ENCODE data around the gene MOCS3.

Gene MOCS3

DNA sequence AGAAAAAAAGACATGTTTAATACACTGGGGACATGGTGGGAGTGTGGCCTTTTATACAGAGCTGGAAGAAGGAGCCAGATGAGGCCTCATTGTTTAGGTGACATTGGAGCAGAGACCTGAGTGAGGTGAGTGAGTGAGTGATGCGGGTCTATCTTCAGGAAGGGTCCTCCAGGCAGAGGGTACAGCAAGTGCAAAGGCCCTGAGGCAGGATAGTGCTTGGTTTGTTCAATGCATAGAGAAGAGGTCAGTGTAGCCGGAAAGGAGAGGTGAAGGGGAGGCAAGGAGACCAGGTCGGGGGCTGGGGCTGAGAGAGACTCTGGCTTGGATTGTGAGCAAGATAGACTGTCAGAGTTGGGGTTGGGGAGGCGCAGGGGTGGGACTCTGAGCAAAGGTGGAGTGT lies 40.7 kb downstream of the MOCS3 start:
- H3K4me3 ChIP-seq (ENCODE audit: low read depth, low read length) = no peak overlapping the region
- in situ Hi-C loops (cut with HindIII; ENCODE audit: low sequenced_read_pairs) = no loop called here
- no peak for DNase-seq (ENCODE audit: low read depth, low spot score)
- TF ChIP-seq, protein P1, sequence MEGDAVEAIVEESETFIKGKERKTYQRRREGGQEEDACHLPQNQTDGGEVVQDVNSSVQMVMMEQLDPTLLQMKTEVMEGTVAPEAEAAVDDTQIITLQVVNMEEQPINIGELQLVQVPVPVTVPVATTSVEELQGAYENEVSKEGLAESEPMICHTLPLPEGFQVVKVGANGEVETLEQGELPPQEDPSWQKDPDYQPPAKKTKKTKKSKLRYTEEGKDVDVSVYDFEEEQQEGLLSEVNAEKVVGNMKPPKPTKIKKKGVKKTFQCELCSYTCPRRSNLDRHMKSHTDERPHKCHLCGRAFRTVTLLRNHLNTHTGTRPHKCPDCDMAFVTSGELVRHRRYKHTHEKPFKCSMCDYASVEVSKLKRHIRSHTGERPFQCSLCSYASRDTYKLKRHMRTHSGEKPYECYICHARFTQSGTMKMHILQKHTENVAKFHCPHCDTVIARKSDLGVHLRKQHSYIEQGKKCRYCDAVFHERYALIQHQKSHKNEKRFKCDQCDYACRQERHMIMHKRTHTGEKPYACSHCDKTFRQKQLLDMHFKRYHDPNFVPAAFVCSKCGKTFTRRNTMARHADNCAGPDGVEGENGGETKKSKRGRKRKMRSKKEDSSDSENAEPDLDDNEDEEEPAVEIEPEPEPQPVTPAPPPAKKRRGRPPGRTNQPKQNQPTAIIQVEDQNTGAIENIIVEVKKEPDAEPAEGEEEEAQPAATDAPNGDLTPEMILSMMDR (IDR thresholded peaks at IDR 0.05; ENCODE audit: low read depth, low read length) = no peak

DNA sequence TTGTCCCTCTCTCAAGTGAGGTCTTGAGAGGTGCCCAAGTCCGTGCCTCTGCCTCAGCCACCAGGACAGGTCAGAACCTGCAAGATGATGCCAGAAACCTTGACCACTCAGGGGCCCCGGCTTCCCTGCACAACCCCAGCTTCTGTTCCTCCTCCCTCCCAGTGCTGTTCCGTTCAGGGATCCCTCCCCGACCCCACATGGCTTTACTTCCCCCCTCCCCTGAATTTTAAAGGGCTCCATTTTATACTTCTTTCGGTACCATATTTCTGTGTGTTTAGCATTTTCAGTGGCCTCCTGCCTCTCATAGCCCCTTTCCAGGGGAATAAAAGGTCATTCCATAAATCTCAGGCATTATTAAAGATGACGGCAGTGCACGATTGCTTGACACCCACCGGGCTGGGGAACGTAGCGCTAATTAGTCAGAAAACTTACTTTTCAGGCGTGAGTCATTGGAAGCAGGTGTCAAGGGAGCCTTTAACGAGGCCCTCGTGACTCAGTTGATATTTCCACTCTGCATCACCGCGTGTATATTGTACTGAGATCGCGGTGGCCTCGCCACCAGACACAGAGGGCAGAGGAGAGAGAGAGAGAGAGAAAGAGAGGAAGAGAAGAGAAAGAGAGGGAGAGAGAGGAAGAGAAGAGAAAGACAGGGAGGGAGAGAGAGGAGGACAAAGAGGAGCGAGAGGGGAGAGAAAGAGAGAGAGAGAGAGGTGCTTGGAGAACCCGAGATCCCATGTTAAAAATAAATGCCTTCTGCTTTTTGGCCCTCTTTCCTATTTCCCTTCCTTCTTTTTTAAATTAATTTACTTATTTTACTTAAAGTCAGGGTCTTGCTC lies 43.0 kb downstream of the MOCS3 start:
- no peak overlapping the region for H3K4me3 ChIP-seq (ENCODE audit: low read depth, low read length)
- DNase-seq (ENCODE audit: low read depth, low spot score) = no peak
- in situ Hi-C loops (cut with HindIII; ENCODE audit: low sequenced_read_pairs) = no loop called here
- TF ChIP-seq, protein P1 (IDR thresholded peaks at IDR 0.05; ENCODE audit: low read depth, low read length) = no peak

DNA sequence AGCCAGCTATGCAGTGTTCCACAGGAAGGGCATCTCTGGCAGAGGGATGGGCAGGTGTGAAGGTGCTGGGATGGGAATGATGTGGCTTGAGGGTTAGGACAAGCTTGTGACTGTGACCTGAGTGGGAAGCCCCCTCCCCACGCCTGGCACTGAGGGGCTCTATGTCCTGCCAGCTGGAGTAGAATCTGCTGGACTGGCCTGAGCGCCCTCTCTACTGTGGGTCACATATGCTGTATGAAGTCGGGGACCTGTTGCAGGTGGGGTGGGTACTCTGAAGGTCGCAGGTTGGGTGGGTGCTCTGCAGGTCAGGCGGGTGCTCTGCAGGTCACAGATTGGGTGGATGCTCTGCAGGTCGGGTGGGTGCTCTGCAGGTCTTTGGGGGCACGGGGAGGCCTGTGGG lies 44.0 kb downstream of the MOCS3 start:
- in situ Hi-C loops (cut with HindIII; ENCODE audit: low sequenced_read_pairs) = no loop called here
- DNase-seq (ENCODE audit: low read depth, low spot score) = no peak
- H3K4me3 ChIP-seq (ENCODE audit: low read depth, low read length) = no peak overlapping the region
- TF ChIP-seq, protein P1 (IDR thresholded peaks at IDR 0.05; ENCODE audit: low read depth, low read length) = no peak

DNA sequence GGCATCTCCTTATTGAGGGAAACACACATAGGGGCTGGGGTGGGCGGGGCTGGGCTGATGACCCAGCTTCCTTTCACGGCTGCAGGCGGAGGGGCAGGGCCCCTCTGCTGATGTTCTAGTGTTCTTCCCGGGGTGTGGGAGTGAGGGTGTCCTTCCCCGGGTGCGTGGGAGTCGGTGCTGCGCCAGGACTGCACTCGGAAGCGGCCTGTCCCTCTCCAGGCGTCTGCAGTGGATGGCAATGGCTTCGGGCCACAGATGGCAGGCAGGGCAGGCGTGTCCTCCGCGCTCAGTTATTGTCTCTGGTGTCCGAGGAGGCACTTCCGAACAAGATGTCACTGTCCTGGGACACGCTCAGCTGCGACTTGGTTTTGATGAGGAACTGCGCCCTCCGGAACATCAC lies 45.1 kb downstream of the MOCS3 start:
- no peak overlapping the region for H3K4me3 ChIP-seq (ENCODE audit: low read depth, low read length)
- TF ChIP-seq, protein P1 (IDR thresholded peaks at IDR 0.05; ENCODE audit: low read depth, low read length) = no peak
- in situ Hi-C loops (cut with HindIII; ENCODE audit: low sequenced_read_pairs) = no loop called here
- no peak for DNase-seq (ENCODE audit: low read depth, low spot score)

DNA sequence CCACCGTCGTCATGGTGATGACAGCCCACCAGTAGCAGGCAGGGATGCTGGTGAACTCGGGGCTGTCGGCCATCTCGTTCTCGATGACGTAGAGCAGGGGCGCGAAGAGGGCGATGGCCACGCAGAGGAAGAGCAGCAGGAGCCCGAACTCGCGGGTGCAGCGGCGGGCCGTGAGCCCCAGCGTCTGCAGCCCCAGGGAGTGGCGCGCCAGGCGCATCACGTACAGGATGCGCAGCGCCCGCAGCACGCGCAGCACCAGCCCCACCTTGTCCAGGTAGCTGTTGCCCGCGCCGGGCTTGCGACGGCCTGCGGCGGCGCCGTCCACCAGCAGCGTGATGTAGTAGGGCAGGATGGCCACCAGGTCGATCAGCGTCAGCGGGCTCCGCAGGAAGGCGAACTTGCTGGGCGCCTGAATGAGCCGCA lies 45.7 kb downstream of the MOCS3 start:
- TF ChIP-seq, protein P1 (IDR thresholded peaks at IDR 0.05; ENCODE audit: low read depth, low read length) = no peak
- in situ Hi-C loops (cut with HindIII; ENCODE audit: low sequenced_read_pairs) = no loop called here
- no peak for DNase-seq (ENCODE audit: low read depth, low spot score)
- H3K4me3 ChIP-seq (ENCODE audit: low read depth, low read length) = no peak overlapping the region

DNA sequence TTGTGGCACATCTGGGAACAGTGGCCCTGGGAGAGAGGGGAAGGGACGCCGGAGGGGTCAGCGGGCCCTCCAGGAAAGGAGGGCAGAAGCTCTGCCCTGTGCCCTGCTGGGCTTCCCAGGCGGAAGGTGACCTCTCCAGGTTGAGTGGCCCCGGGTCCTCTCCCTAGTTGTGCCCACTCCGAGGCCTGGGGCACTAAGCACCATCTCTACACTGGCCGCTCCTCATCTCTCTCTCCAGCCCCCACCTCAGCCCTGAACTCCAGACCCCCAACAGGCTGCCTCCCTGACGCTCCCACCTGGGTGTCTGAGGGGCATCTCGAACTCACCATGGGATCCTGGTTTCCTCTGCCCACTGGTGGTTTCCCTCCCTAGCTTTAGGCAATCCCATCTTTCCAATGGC lies 46.2 kb downstream of the MOCS3 start:
- DNase-seq (ENCODE audit: low read depth, low spot score) = no peak
- TF ChIP-seq, protein P1 (IDR thresholded peaks at IDR 0.05; ENCODE audit: low read depth, low read length) = no peak
- in situ Hi-C loops (cut with HindIII; ENCODE audit: low sequenced_read_pairs) = no loop called here
- H3K4me3 ChIP-seq (ENCODE audit: low read depth, low read length) = no peak overlapping the region

Data from astrocyte of the spinal cord (primary cell).